GM19397 (cell line): ENCODE data around the gene SHANK3.

Experiments used
- ATAC-seq: cut with Tn5 transposase; IDR thresholded peaks from one replicate; pipeline ENCODE4 v1.9.1; 2021; ENCODE audit warnings: mild to moderate bottlenecking, moderate library complexity; ENCODE audit not compliant: unreplicated experiment

Gene SHANK3

DNA sequence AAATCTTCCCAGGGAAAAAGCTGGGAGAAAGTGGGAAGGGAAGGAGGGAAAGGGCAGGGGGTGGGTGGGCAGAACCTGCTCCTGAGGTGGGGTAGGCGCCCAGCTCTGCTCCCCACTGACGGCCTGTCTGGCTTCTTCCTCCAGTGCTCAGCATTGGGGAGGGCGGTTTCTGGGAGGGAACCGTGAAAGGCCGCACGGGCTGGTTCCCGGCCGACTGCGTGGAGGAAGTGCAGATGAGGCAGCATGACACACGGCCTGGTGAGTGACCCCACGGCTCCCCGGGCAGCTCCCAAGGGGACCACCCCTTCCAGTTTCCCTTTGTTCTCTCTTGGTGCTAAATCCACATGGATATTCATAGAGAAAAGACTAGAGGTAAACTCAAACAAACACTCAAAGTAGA is 25.9 kb downstream of the SHANK3 start:
- ATAC-seq, result no peak

DNA sequence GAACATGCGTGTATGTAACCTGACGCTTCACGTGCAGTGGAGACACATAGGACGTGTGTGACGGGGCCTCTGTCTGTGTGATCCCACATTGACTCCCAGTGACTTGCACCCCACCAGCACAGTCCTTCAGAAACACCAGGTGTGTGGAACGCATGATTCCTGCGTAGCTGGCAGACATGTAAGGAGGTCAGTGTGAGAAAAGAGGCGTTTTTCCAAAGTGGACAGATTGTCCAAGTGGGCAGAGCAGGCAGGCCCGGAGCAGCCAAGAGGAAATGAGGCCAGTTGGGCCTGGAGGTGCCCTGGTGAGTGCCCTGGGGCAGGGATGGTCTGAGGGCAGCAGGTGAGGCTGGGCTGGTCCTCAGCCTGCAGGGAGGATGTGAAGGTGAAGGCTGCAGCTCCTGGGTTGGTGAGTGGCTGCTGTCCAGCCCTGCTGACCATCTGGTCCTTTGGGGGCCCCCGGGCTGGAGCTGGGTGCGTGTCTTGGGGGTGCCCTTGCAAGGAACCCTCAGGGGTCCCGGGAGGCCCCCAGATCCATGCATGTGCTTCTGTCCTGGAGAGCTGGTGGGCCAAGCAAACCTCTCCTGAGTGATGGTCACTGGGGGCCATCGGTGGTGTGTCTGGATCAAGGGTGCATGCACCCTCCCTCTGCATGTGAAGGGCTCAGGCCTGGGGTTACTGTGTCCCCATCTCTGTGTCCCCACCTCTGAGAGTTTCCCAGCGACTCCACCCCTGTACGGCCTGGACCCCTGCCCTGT is 26.6 kb downstream of the SHANK3 start:
- ATAC-seq, result no peak

DNA sequence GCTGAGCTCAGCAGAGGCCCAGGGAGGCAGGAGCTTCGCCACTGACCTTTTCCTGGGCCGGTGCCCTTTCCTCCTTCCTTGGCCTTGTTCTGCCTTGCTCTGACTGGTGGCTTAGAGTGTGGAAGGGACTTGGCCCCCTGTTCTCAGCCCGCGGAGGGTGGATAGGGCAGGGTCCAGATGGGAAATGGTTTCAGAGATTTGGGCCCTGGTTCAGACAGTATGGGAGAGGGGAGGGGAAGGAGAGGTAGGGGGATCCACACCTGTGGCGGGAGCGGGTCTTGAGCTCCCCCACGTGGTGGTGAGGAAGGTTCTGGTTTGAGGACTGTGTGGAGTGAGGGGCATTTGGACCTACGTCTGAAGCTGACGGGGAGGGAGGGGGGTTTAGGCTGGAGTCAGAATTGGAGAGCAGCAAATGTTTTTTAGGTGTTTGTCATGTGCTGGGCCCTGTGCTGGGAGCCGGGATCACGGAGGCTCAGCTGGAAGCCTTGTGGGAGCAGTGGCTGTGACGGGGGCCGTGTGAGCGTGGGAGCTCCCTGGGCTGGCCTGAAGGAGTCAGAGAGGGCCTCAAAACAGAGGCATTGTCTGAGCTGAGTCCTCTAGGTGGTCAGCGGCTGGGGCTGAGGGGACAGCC is 27.2 kb downstream of the SHANK3 start:
- no peak for ATAC-seq

DNA sequence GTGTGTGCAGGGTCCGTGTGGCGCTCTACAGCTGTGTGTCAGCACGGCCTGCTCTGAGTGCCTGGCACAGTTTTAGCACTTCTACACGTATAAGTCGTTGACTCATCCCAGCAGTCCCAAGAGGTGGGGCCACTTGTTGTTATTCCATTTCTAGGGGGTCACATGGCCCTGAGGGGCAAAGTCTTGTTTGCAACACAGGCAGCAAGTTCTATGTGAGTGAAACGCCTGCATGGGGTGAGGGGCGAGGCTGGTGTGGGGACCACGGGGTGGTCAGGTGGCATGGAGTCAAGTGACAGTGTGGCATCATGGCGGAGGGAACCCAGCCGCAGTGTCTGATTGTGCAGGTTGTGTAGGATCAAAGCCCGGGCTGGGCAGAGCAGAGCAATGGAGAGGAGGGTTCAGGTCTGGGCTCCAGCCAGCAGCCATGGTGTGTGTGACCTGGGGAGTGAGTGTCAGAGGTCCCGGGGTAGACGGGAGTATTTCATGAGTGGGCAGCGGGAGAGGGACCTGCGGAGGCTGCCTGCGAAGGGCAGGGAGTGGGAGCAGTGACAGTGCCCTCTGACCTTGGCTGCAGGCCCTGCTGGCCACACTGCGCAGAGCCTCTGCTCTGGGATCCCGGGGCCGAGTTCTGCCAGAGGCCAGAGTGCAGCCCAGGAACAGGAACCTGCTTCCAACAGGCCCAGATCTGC is 27.9 kb downstream of the SHANK3 start:
- ATAC-seq, result no peak

DNA sequence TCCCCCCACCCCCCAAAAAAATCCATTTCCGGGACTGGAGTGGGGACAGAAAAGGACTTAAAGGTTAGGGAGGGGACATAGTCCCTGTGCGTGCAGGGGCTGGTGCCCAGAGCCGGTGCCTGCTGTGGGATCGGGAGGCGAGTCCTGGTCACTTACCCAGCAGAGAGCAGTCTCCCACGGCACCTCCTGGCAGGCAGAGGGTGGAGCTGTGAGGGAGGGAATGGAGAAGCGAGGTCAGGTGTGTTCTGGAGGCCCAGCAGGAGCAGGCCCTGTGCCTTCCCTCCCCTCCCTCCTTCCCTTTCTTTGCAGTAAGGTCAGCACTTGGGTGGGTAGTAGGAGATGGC is 28.4 kb downstream of the SHANK3 start:
- ATAC-seq, result no peak

DNA sequence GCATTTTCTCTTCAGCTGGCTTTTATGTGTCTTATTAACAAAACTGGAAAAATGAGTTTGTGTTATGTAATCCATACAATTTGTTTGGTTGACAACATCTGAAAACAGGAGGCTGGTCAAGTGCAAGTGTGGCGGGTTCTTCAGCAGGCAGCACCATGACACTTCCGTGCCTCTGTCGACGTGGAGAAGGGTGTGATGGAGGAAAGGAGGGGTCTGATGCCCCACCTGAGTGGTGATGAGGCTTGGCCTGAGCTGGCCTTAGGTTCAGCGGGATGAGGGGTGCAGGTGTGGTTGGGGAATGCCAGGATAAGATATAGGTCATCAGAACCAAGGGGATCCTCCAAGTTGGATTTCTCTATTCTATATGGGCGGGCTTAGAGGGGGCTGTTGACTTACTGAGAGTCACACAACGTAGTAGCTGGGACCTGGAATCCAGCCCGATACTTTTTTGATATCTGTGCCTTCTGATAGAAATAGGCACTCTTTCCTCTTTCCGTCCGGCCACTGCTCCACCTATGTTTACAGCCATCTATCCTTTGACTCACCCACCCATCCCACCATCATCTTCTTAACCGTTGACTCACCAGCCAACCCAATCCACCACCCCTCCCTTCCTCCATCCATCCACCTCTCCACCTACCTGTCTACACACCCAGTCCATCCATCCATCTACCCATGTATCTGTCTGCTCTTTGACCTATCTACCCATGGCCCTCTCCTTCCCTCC is 29.0 kb downstream of the SHANK3 start:
- ATAC-seq, result no peak

DNA sequence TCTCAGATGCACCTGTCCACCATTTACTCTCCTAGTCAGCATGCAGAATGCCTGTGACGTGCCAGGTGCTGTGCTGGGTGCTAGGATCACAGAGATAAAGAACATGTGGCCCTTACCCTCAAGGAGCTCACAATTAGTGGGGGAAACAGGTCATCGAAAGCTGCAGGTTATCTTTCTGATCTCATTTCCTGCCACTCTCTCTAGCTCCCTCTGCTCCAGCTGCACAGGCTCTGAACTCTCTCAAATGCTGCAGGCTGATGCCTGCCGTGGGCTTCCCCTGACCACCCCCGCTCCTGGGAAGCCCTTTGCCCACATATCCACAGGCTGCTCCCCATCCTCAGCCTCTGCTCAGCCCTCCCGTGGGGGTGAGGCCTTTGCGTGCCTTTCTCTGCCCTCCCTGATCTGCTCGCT is 29.6 kb downstream of the SHANK3 start:
- no peak for ATAC-seq

DNA sequence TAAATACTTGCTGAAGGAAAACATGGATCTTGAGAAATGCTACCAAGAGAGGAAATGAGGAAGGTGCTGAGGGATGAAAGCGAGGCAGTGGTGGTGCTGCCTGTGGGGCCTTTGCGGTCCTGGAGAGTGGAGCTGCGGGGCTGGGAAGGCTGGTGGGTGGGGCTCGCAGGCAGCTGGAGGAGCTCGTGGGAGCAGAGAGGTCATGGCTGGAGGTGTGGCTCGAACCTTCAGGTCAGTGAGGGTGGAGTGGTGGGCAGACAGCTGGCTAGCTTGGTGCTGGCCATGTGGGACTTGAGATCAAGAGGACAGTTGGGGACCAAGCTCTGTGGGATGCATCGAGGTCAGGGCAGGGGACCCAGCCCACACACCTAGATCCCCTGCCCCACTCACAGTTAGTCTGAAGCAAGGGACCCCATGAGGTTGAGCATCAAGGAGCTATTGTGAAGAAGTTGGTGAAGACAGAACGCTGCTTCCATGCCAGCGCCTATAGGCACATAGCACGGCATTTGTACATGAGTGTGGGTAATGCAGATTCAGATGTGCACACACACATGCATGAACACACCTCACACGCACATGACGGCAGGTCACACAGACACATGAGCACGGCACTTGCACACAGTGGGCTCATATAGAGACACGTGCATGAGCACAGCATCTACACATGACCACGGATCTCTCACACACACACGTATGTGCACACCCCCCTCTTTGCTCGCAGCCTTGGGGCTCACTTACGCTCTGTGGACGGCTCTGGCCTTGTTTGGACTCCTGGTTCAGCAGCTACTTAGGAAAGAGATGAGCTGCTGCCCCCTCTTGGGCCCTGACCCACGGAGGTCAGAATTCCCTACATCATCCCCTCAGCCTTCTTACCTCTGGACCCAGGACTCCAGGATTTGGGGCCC is 30.4 kb downstream of the SHANK3 start:
- no peak for ATAC-seq

DNA sequence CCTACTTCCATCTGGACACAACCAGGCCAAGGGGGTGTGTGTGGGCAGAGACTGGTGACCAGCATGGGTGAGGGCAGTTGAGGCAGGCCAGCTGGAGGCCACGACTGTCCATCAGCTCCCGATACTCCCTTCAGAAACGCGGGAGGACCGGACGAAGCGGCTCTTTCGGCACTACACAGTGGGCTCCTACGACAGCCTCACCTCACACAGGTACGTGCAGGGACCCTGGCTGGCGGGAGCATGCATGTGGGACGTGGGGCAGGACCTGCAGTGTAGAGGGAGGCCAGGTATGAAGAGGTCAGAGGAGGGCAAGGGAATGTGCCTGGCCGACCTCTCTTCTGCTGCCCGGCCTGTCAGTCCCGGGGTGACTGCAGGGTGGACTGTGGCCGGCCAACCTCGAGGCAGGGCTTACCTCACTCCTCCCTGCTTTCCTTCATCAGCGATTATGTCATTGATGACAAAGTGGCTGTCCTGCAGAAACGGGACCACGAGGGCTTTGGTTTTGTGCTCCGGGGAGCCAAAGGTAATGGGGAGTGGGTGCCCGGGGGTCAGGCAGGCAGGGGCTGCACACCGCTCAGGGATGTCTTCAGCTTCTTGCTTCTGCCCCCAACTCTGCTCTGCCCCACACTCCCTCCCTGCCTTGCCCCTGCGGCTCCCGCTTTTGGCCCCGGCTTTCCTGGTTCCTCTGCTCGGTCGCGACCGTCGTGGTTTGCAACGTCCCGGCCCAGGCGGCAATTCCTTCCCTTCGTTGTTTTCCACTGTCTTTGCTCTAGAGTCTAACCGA is 31.3 kb downstream of the SHANK3 start:
- ATAC-seq, result no peak

DNA sequence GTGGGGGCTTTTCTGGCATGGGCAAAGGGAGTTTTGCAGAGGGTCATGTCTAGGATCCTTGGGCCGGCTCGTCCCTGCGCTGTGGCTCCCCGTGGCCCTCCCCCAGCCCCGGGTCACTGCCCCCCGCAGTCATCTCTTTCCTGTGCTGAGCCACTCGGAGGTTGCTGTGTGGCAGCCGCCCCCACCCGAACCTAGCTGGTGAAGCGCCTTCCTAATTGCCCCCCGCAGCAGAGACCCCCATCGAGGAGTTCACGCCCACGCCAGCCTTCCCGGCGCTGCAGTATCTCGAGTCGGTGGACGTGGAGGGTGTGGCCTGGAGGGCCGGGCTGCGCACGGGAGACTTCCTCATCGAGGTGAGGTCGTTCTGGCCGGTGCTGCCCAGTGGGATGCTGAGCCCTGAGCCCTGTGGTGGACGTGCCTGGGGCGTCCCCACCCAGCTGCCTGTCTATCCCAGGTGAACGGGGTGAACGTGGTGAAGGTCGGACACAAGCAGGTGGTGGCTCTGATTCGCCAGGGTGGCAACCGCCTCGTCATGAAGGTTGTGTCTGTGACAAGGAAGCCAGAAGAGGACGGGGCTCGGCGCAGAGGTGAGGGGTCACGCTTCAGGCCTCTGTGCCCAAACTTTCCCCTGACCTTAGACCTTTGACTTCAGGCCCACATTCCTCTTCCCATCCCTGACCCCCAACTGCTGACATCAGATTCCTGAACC is 32.0 kb downstream of the SHANK3 start:
- ATAC-seq, result no peak

DNA sequence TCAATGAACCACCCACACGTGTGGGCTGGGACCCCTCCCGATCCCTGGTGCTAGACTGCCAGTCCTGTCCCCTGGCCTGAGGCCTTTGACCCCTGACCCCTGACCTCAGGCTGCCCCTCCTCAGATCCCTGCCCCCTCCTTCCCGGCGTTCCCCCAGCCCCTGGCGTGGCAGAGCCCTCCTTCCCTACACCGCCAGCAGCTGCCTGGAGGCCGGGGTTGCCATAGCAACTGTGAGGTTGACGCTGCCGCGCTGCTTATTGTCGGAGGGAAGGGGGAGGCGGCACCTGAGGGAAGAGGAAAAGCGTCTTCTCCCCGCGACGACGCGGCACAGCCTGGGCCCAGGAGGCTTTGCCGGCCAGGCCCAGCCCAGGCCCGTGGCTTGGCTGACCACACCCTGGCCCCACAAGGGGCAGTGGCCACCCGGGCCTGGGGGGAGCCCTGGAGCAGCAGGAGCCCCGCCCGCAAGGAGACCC is 32.6 kb downstream of the SHANK3 start:
- no peak for ATAC-seq

DNA sequence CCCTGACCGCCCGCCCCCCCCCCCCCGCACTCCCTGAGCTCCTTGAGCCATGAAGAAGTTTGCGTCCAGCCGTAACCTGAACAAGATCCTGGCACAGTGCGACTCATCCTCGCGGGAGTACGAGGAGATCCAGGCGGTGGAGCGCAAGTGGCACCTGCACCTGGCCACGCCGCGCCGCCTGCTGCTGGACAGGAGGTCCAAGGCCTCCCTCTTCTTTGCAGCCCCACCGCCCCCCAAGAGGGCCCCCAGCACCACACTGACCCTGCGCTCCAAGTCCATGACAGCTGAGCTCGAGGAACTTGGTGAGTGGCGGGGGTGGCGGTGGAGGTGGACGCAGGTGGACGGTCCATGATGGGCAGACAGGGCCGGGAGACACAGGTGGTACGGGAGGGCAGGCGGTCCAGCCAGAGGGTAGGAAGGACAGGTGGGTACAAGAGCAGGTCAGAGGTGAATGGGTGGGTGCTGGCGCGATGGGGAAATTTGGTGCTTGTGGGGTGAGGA is 33.3 kb downstream of the SHANK3 start:
- no peak for ATAC-seq

DNA sequence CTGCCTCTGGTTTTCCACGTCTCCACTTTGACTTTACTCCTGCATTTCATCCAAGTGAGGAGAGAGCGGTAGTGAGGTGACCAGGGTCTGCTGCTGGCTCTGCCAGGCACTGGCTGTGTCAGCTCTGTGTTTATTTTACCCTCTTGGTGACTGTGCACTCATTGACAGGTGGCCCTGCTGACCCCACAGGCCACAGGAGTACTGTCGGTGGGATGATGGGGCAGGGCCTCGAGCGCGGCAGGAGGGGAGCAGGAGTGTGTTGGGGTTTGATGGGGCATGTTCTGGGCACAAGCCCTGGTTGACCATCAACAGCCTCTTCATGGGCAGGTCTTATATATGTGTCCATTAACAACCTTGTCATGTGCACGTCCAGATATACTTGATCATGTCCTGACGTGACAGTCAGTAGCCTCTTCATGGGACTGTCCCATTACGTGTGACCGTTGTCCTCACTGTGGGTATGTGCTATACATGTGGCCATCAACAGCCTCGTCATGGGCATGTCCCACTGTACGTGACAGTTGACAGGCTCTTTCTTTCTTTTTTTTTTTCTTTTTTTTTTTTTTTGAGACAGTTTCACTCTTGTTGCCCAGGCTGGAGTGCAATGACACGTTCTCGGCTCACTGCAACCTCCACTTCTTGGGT is 34.0 kb downstream of the SHANK3 start:
- ATAC-seq, result no peak

DNA sequence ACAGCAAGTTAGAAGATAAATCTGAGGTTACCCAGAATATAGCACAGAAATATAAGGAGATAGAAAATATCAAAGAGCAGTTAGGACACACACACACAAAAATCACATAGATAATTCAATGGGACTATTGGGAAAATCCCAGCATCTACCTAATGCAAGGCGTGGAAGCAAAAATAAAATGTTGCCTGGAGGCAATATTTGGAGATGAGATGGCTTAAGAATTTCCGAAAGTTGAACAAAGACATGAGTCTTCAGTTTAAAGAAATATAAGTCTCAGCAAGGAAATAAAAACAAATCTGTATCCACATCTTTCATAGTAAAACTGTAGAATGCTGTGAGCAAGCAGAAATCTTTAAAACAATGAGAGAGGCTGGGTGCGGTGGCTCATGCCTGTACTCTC is 35.9 kb downstream of the SHANK3 start:
- no peak for ATAC-seq

DNA sequence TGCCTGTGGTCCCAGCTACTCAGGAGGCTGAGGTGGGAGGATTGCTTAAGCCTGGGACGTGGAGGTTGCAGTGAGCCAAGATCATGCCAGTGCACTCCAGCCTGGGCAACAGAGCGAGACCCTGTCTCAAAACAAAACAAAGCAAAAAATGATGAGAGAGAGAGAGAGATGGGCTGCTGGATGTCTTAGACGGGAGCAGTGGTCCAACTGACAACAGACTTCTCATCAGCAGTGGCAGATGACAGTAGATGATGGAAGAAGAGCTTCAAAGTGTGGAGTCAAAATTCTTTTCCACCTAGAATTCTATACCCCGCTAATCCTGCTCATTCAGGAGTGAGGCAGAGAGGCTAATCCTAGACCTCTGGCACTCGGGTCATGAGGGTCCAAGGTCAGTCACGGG is 36.4 kb downstream of the SHANK3 start:
- no peak for ATAC-seq

DNA sequence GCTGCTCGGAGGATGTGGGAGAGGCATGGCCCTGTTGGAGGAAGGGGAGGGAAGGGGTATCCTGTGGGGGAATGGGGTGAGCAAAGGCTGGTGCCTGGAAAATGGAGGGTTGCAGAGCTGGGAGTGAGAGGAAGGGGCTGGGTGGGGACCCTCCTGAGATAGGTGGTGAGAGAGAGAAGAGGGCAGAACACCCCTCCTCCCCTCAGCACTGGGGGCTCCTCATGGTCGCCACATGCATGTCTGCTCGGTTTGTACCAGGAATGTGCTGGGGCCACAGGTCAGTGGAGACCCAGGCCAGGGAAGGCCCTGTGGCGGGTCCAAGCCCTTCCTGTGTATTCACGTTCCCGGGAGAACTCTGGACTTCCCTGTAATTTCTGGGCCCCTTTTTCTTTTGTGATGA is 37.6 kb downstream of the SHANK3 start:
- no peak for ATAC-seq

DNA sequence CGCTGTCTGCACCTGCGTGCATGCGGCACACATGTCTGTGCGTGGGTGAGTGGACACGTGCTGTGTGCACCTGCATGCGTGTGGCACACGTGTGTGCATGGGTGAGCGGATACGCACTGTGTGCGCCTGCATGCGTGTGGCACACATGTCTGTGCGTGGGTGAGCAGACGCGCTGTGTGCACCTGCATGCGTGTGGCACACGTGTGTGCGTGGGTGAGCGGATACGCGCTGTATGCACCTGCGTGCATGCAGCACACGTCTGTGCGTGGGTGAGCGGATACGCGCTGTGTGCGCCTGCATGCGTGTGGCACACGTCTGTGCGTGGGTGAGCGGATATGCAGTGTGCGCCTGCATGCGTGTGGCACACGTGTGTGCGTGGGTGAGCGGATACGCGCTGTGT is 38.3 kb downstream of the SHANK3 start:
- ATAC-seq, result no peak
